ENCODE measurements around the gene PSMB5. TPM values are rescaled to one million over a fixed set of nuclear protein-coding genes. Genes with fewer than 3 reads are reported as not detected.

The PSMB5 gene
- total RNA-seq, 1 donor from 2014 or later = 302 TPM

DNA sequence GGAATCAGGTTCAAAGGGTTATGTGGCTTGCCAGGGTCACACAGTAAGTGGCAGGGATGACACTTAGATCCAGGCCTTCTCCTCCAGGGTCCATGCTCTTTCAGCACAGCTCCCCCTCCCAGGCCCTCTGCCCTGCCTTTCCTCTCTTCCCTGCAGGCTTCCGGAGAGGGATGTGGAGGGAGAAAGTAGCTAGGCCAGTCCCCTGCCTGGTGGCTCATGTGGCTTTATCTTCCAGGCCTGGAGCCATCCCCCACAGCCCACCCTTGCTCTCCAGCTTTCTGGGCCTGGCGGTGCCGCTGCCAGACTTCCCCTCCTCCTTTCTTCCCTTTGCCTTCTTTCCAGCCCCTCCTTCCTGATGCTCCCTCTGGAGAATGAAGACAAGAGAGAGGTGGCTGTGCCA lies 9.1 kb upstream of the PSMB5 start:
- no peak for DNase-seq (ENCODE audit: low read depth, low spot score)

DNA sequence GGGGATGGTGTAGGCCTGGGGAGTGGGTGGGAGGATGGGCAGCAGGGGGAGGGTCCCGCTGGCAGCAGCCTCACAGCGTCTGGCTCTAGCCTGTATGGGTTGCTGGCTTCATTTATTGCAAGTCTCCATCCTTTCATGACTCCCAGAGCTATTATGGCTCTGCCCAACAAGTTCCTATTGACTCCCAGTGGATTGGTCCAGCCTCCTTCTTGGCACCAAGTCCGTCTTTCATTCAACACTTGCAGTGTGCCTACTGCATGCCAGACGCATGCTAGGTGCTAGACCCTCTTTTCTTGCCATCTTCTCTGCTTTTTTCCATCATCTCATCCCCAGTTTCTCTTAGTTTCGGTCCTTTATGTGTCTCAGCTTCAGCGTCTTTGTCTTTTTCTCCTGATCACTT lies 8.4 kb upstream of the PSMB5 start:
- no peak for DNase-seq (ENCODE audit: low read depth, low spot score)

DNA sequence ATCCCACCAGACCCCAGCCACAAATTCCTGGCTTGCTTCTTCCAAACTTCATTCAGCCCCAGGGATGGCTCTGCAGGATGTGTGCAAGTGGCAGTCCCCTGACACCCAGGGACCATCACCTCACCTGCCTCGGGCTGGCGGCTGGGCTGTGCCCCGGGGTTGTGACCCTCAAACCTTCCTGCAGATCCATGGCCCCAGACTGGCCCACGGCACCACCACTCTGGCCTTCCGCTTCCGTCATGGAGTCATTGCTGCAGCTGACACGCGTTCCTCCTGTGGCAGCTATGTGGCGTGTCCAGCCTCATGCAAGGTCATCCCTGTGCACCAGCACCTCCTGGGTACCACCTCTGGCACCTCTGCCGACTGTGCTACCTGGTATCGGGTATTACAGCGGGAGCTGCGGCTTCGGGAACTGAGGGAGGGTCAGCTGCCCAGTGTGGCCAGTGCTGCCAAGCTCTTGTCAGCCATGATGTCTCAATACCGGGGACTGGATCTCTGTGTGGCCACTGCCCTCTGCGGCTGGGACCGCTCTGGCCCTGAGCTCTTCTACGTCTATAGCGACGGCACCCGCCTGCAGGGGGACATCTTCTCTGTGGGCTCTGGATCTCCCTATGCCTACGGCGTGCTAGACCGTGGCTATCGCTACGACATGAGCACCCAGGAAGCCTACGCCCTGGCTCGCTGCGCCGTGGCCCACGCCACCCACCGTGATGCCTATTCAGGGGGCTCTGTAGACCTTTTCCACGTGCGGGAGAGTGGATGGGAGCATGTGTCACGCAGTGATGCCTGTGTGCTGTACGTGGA lies 7.7 kb upstream of the PSMB5 start, which contains the start of gene PSMB11:
Gene PSMB11, plus strand, starts transcription at position 51 of the 804 bp plus-strand sequence. Its CDS starts 14 bp downstream, at position 65.
- no peak for DNase-seq (ENCODE audit: low read depth, low spot score)

DNA sequence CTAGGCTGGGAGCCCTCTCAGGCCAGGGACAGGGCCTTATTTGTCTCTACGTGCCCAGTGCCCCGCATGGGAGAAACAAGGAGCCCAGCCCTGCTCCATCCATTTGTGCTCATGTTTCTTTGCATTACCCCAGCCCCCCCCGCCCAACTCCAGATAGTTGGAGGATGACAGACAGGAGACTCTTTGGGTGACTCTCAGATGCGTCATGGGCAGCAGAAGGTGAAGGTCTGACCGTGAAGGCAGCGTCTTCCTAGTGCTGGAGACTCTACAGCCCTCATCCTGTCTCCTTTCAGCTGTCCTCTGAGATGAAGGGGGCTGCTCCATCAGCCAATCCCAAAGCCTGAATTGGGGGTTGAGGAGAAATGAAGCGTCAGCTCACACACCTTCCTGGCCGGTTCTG lies 7.0 kb upstream of the PSMB5 start:
- no peak for DNase-seq (ENCODE audit: low read depth, low spot score)

DNA sequence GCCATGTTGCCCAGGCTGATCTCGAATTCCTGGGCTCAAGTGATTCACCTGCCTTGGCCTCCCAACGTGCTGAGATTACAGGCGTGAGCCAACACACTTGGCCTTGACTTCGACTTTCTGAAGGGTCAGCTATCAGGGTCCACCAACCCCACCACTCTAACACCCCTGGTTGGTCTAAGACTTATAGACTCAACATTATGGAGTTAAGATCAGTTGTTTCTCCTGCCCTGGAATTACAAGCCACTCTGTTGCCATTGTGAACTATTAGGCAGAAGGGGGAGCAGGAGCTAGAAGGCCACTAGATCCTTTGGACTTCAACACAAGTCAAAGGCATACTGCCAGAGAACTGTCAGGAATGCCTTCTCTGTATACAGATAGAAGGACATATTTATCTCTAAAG lies 5.4 kb upstream of the PSMB5 start:
- DNase-seq (ENCODE audit: low read depth, low spot score) = no peak

DNA sequence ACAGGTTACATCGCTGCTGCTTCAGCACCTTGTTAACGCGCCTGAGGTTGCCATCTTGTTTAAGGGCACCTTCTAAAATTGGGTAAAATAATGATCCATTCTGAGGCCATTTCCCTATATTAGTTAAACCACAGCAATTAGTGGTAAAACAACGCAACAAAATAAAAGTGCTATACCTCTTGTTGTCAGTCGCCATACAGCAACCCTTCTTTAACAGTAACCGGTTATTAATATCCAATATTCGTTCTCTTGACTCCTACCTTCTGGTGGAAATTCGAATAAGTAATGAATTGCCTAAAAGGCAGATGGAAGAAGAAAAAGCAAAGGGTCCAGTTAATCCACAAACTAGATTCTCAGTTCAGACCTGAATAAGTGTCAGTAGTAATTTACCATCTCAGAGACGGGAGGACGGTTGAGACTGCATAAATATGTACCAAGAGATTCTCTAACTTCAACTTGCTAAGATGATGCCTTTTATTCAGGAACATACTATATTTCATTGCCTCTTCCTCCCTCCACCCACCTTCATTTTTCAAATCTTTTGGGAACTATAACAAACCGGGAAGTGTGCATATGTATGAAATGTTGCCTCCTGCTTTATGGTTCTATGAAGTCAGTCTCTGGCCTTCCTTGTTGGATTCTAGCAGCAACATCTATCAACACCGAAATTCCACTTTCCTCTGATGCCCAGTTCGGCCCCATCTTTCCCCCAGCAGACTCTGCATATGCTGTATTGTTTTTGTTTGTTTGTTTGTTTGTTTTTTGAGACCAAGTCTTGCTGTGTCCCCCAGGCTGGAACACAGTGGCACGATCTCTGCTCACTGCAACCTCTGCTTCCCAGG lies 824 bp upstream of the PSMB5 start:
- DNase-seq (ENCODE audit: low read depth, low spot score) = no peak

DNA sequence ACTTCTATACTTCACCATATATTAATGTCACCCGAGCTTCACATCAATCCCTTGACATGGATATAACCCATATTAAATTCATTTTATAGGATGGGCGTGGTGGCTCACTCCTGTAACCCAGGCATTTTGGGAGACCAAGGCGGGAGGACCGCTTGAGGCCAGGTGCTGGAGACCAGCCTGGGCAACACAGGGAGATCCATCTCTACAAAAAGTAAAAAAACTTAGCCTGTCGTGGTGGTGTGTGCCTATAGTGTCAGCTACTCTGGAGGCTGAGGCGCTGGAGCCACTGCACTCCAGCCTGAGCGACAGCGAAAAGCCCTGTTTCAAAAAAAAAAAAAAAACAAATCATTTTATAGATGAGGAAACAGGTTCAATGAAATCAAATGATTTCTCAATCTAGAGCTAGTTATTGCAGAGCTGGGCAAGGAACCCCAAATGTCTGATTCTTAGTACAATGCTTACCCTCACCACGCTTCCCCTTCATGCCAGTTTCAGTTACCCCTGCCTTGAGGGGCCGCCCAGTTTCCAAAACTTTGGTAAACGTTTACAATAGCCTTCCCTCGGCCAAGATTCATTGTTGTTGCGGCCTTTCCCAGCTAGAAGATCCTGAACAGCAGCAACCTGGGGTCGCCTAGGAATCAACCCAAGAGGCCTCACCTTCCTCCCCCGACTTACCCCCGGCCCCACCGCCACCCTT lies 751 bp downstream of the PSMB5 start:
- DNase-seq (ENCODE audit: low read depth, low spot score) = no peak

DNA sequence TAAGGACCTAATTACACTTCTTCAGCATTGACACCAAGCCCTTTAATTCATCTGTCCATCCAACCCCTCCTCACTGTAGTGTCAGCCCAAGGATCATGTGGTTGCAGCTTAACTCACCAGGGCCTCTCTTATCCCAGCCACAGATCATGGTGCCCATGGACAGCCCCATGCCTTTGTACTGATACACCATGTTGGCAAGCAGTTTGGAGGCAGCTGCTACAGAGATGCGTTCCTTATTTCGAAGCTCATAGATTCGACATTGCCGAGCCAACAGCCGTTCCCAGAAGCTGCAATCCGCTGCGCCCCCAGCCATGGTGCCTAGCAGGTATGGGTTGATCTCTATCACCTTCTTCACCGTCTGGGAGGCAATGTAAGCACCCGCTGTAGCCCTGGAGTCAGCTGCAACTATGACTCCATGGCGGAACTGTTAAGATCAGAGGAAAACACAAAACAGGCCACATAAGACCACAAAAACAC lies 1.4 kb downstream of the PSMB5 start:
- no peak for DNase-seq (ENCODE audit: low read depth, low spot score)

GRCh38 chr14:23030936-23031335 lies 3.8 kb downstream of the PSMB5 start:
- DNase-seq (ENCODE audit: low read depth, low spot score) = no peak

DNA sequence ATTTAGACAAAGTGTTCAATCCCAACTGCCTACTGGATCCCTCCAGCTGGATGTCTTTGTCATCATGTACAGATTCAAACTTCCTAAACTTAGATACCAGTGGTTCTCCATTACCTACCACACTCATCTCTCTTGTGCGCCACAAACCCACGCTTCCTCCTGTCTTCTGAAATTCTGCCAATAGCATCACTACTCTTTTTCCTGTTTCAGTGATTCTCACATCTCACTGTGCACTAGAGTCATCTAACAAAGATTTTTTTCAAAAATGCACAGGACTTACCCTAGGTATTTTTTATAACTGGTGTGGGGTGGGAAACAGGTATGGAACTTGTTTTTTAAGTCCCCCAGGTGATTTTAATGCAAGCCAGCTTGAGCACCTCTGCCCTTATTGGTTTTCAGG lies 5.9 kb downstream of the PSMB5 start:
- no peak for DNase-seq (ENCODE audit: low read depth, low spot score)

- DNase-seq (ENCODE audit: low read depth, low spot score) = no peak
Measured at GRCh38 chr14:23025151-23025814, 9.4 kb downstream of the PSMB5 start.

GRCh38 chr14:23024612-23025075 lies 10.1 kb downstream of the PSMB5 start:
- DNase-seq (ENCODE audit: low read depth, low spot score) = no peak

DNA sequence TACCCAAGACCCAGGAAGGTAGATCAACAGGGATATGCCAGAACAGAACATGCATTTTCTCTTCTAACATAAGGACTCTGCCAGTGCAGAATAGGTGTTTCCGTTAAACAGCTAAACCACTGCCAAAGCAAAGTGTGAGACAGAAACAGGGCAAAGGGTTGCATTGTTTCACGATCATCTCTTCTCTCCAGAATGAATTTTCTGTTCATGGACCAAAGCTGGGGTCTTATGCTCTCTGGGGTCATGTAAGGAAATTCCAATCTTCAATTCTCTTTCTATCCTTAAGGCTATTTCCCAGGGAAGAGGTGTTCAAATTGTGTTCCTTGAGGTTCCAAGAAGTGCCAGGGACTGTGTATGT lies 10.9 kb downstream of the PSMB5 start:
- DNase-seq (ENCODE audit: low read depth, low spot score) = no peak

DNA sequence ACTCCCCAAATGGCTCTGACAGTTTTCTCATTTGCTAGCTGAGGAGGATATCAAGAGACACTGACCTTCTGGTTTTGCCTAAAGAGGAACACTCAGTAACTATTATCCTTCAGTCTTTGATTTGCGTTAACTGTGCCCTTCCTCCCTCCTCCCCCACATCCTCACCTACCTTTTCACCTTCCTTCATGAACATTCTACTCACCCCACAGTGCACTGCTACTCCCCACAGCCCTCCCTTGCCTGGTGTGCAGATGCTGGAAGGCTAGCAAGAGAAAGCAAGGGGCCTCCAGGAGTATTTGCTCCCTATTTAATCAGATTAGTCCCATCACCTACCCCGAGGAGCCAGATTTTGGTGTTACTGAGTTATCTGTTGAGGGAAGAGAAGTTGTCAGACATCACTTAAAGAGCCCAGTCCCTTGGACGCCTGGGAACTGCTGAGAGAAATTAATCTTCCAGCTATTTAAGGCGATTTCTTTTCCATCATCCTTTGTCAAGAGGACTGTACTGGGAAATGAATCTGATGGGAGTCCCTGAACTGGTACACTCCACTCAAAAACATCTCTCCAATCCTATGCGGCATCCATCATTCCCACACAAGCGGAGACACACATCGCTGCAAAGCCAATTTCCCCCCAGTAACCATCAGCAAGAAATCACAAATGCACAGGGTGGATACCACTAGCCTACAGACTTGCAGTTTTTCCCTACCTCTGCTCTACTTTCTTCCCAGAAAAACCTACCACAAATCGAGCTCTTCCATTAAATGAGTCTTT lies 11.5 kb downstream of the PSMB5 start:
- no peak for DNase-seq (ENCODE audit: low read depth, low spot score)

GRCh38 chr14:23021889-23022442 lies 12.7 kb downstream of the PSMB5 start:
- no peak for DNase-seq (ENCODE audit: low read depth, low spot score)

- DNase-seq (ENCODE audit: low read depth, low spot score) = no peak
Measured at GRCh38 chr14:23021434-23021833, 13.3 kb downstream of the PSMB5 start.

DNA sequence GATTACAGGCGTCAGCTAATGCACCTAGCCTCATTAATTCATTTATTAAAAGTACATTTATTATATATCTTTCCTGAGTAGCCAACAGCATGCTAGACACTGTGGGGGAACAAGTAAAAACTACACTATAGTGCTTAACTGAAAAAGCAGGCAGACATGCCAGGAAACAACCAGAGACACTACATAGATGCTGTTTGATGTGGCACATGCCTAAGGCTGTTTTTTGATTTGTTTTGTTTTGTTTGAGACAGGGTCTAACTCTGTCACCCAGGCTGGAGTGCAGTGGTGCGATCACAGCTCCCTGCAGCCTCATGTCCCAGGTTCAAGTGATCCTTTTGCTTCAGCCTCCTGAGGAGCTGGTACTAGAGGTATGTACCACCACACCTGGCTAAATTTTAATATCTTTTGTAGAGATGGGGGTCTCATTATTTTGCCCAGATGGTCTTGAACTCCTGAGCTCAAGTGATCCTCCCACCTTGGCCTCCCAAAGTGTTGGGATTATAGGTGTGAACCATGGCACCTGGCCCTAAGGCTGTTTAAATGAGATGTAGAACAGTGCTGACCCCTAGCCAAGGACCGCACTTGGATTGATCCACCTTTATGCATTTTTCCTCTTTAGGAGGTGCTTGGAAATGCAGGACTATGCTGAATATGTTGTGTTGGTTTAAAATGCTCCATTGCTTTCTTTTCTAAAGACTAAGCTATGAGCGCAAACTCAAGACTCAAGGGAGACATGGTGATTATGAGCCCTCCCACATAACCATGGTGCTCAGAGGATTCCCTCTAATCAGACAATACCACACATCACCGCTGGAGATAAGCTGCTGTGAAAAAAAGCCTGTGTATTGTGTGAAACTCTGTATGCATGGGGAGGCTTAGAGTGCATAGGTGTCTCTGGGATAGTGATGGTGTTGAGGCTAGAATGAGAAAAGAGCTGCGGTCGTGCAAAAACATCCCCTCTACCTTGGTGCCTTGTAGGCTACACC lies 14.3 kb downstream of the PSMB5 start:
- DNase-seq (ENCODE audit: low read depth, low spot score) = no peak

DNA sequence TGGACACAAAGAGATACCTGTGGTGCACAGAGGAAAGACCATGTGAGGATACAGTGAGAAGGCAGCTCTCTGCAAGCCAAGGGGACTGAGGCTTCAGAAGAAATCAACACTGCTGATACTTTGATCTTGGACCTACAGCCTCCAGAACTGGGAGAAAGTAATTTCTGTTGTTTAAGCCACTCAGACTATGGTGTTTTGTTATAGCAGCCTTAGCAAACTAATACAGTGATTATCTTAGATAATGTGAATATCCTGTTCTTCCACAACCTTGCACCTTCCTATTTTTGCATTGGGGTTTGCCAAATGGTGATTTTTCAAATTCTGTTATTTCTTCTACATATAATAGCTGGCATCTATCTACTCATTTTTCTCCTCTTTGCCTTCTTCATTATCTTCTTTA lies 16.6 kb downstream of the PSMB5 start:
- no peak for DNase-seq (ENCODE audit: low read depth, low spot score)

- no peak for DNase-seq (ENCODE audit: low read depth, low spot score)
Measured at GRCh38 chr14:23017091-23017490, 17.6 kb downstream of the PSMB5 start.
